ENCODE measurements around the gene PIM2. TPM values are rescaled to one million over a fixed set of nuclear protein-coding genes. Genes with fewer than 3 reads are reported as not detected.
"Not testable (repeated sequence)": the region's sequence is repeated elsewhere in the genome, so short reads cannot be mapped to it uniquely, and the experiment has no call there.

Gene PIM2
- total and polyA plus RNA-seq, 7 donors: 2.4 to 42.0 (median 6.6) TPM

- H3K27me3 ChIP-seq: no peaks in the 10 kb centered on the region
- WGBS, 2 donors: 66 to 77% methylated on average over 10 of the region's 10 CpGs
- intact Hi-C loops (cut with DNase I): no loop called here
- H3K4me3 ChIP-seq: no peak overlapping the region
- no peaks in the 10 kb centered on the region for H3K4me1 ChIP-seq
- no peak overlapping the region for H3K27ac ChIP-seq
- H3K9me3 ChIP-seq: no peaks in the 10 kb centered on the region
- no peak for DNase-seq
- H3K36me3 ChIP-seq: no peaks in the 10 kb centered on the region
- TF ChIP-seq CTCF (IDR thresholded peaks at IDR 0.05): no peak
- TF ChIP-seq POLR2AphosphoS5 (IDR thresholded peaks at IDR 0.05): no peak
- no peak for TF ChIP-seq EP300 (IDR thresholded peaks at IDR 0.05)
- TF ChIP-seq POLR2A (IDR thresholded peaks at IDR 0.05): no peak
Observed at GRCh38 chrX:48883729-48884128, 35.1 kb downstream of the PIM2 start.

- H3K9me3 ChIP-seq; H3K36me3 ChIP-seq; DNase-seq; H3K27me3 ChIP-seq; intact Hi-C loops (cut with DNase I); H3K4me3 ChIP-seq; H3K27ac ChIP-seq; H3K4me1 ChIP-seq: not testable (repeated sequence)
- 58 to 66% methylated on average over 3 to 4 of the region's 4 CpGs for WGBS, 2 donors
Observed at GRCh38 chrX:48876944-48877343, 41.9 kb downstream of the PIM2 start.

GRCh38 chrX:48872017-48872416 is 46.8 kb downstream of the PIM2 start:
- 35 to 58% methylated on average over 1 of the region's 2 CpGs for WGBS, 2 donors
- not testable (repeated sequence) for DNase-seq

GRCh38 chrX:48864210-48864609 is 54.6 kb downstream of the PIM2 start:
- H3K36me3 ChIP-seq: no peaks in the 10 kb centered on the region
- TF ChIP-seq CTCF (IDR thresholded peaks at IDR 0.05) (no peak), POLR2A (IDR thresholded peaks at IDR 0.05) (no peak), EP300 (IDR thresholded peaks at IDR 0.05) (no peak), POLR2AphosphoS5 (IDR thresholded peaks at IDR 0.05) (no peak)
- DNase-seq: no peak
- intact Hi-C loops (cut with DNase I): no loop called here
- no peak overlapping the region for H3K27ac ChIP-seq
- H3K4me1 ChIP-seq: no peaks in the 10 kb centered on the region
- WGBS, 2 donors: 17 to 41% methylated on average over 4 of the region's 4 CpGs
- no peak overlapping the region for H3K4me3 ChIP-seq
- no peaks in the 10 kb centered on the region for H3K9me3 ChIP-seq
- no peaks in the 10 kb centered on the region for H3K27me3 ChIP-seq

More at GRCh38 chrX:48872017-48872416, 46.8 kb downstream of the PIM2 start:
- H3K4me3 ChIP-seq; H3K27me3 ChIP-seq; H3K9me3 ChIP-seq; H3K4me1 ChIP-seq; H3K36me3 ChIP-seq; intact Hi-C loops (cut with DNase I); H3K27ac ChIP-seq: not testable (repeated sequence)

Small RNA genes within 50 kb of the gene (small RNA-seq; reads per million reads assigned to genes)
- 0 reads per million in 3 donors for gene RNU6-722P

Other genes with a start within 250 kb of the PIM2 start
- 1 to 10 TPM; 3.0 to 6.1 (median 4.7) TPM for gene WAS, start 235.2 kb downstream of the PIM2 start, total RNA-seq
- gene WAS, start 235.2 kb downstream of the PIM2 start, polyA plus RNA-seq: 10 to 100 TPM in 1 of 3 donors, 1 to 10 TPM in 2; 3.0 to 23.5 (median 3.7) TPM
- gene SUV39H1, start 222.3 kb downstream of the PIM2 start, total RNA-seq: 1 to 10 TPM; 3.0 to 4.6 (median 3.7) TPM
- 1 to 10 TPM; 1.8 to 8.5 (median 2.8) TPM for gene SUV39H1, start 222.3 kb downstream of the PIM2 start, polyA plus RNA-seq
- not detected for gene GLOD5, start 157.3 kb downstream of the PIM2 start, total RNA-seq
- 10 to 100 TPM in 2 of 3 donors, 1 to 10 TPM in 1; 7.5 to 22.7 (median 10.8) TPM for gene GLOD5, start 157.3 kb downstream of the PIM2 start, polyA plus RNA-seq
- not detected for gene GATA1, start 132.4 kb downstream of the PIM2 start, total RNA-seq
- gene GATA1, start 132.4 kb downstream of the PIM2 start, polyA plus RNA-seq: not detected
- gene HDAC6, start 117.0 kb downstream of the PIM2 start, total RNA-seq: 100 to 1,000 TPM in 2 of 4 donors, 10 to 100 TPM in 2; 39.6 to 110 (median 78.3) TPM
- 10 to 100 TPM; 22.2 to 69.9 (median 25.2) TPM for gene HDAC6, start 117.0 kb downstream of the PIM2 start, polyA plus RNA-seq
- gene ERAS, start 92.5 kb downstream of the PIM2 start, total RNA-seq: not detected
- under 1 TPM in 1 of 3 donors, not detected in 2; 0.12 TPM for gene ERAS, start 92.5 kb downstream of the PIM2 start, polyA plus RNA-seq
- gene PCSK1N, start 83.4 kb downstream of the PIM2 start, total RNA-seq: 10 to 100 TPM in 3 of 4 donors, 1 to 10 TPM in 1; 4.1 to 25.7 (median 21.4) TPM
- 1 to 10 TPM; 2.3 to 6.9 (median 6.0) TPM for gene PCSK1N, start 83.4 kb downstream of the PIM2 start, polyA plus RNA-seq
- gene TIMM17B, start 21.3 kb downstream of the PIM2 start, total RNA-seq: 10 to 100 TPM; 37.7 to 59.6 (median 45.7) TPM
- 10 to 100 TPM; 38.4 to 63.1 (median 53.4) TPM for gene TIMM17B, start 21.3 kb downstream of the PIM2 start, polyA plus RNA-seq
- gene PQBP1, start 21.1 kb downstream of the PIM2 start, total RNA-seq: 100 to 1,000 TPM in 2 of 4 donors, 10 to 100 TPM in 2; 83.1 to 103 (median 94.9) TPM
- 10 to 100 TPM; 65.0 to 80.8 (median 77.5) TPM for gene PQBP1, start 21.1 kb downstream of the PIM2 start, polyA plus RNA-seq
- 10 to 100 TPM in 1 of 4 donors, 1 to 10 TPM in 3; 5.6 to 20.2 (median 6.0) TPM for gene SLC35A2, start 7.4 kb downstream of the PIM2 start, total RNA-seq
- 10 to 100 TPM in 1 of 3 donors, 1 to 10 TPM in 2; 6.0 to 43.9 (median 9.0) TPM for gene SLC35A2, start 7.4 kb downstream of the PIM2 start, polyA plus RNA-seq
- 10 to 100 TPM; 33.6 to 41.4 (median 38.0) TPM for gene OTUD5, start 38.6 kb upstream of the PIM2 start, total RNA-seq
- 10 to 100 TPM; 22.4 to 39.3 (median 24.6) TPM for gene OTUD5, start 38.6 kb upstream of the PIM2 start, polyA plus RNA-seq
- gene KCND1, start 52.8 kb upstream of the PIM2 start, total RNA-seq: 1 to 10 TPM in 3 of 4 donors, under 1 TPM in 1; 0.95 to 2.5 (median 1.3) TPM
- 1 to 10 TPM in 1 of 3 donors, not detected in 2; 1.7 TPM for gene KCND1, start 52.8 kb upstream of the PIM2 start, polyA plus RNA-seq
- gene GRIPAP1, start 83.2 kb upstream of the PIM2 start, total RNA-seq: 10 to 100 TPM; 19.7 to 63.1 (median 29.7) TPM
- gene GRIPAP1, start 83.2 kb upstream of the PIM2 start, polyA plus RNA-seq: 10 to 100 TPM; 14.4 to 42.0 (median 18.3) TPM
- 10 to 100 TPM; 38.3 to 69.8 (median 56.0) TPM for gene TFE3, start 124.3 kb upstream of the PIM2 start, total RNA-seq
- 10 to 100 TPM; 21.0 to 32.6 (median 30.9) TPM for gene TFE3, start 124.3 kb upstream of the PIM2 start, polyA plus RNA-seq
- 1 to 10 TPM in 3 of 4 donors, under 1 TPM in 1; 0.71 to 3.9 (median 1.3) TPM for gene CCDC120, start 140.0 kb upstream of the PIM2 start, total RNA-seq
- 1 to 10 TPM; 4.2 to 7.6 (median 4.2) TPM for gene CCDC120, start 140.0 kb upstream of the PIM2 start, polyA plus RNA-seq
- gene PRAF2, start 155.0 kb upstream of the PIM2 start, total RNA-seq: 10 to 100 TPM; 18.2 to 20.2 (median 19.0) TPM
- gene PRAF2, start 155.0 kb upstream of the PIM2 start, polyA plus RNA-seq: 10 to 100 TPM in 1 of 3 donors, 1 to 10 TPM in 2; 2.8 to 15.2 (median 8.4) TPM
- 100 to 1,000 TPM in 1 of 4 donors, 10 to 100 TPM in 3; 78.5 to 102 (median 93.5) TPM for gene WDR45, start 160.9 kb upstream of the PIM2 start, total RNA-seq
- 10 to 100 TPM; 49.5 to 57.1 (median 55.5) TPM for gene WDR45, start 160.9 kb upstream of the PIM2 start, polyA plus RNA-seq
- 10 to 100 TPM; 14.4 to 25.0 (median 23.6) TPM for gene GPKOW, start 204.7 kb upstream of the PIM2 start, total RNA-seq
- gene GPKOW, start 204.7 kb upstream of the PIM2 start, polyA plus RNA-seq: 10 to 100 TPM; 23.4 to 24.6 (median 24.3) TPM
- 1 to 10 TPM; 1.4 to 3.1 (median 1.8) TPM for gene MAGIX, start 243.7 kb upstream of the PIM2 start, total RNA-seq
- 10 to 100 TPM in 2 of 3 donors, 1 to 10 TPM in 1; 7.7 to 24.0 (median 13.6) TPM for gene MAGIX, start 243.7 kb upstream of the PIM2 start, polyA plus RNA-seq

Data from sigmoid colon (tissue), 7 donors.